ENCODE measurements around the gene SPATA22. TPM values are rescaled to one million over a fixed set of nuclear protein-coding genes. Genes with fewer than 3 reads are reported as not detected.
A peak's percentile ranks its signal among the peaks of the same experiment; 100 is the strongest.
"Not testable (repeated sequence)": the region's sequence is repeated elsewhere in the genome, so short reads cannot be mapped to it uniquely, and the experiment has no call there.

The SPATA22 gene
- under 1 TPM; 0.39 to 0.82 (median 0.51) TPM for polyA plus RNA-seq (ENCODE audit: insufficient read length in 4 of 4)

GRCh38 chr17:3471599-3471998, at the start of gene SPATA22:
Gene SPATA22 (minus strand): TSS chr17:3471819. CDS start chr17:3469325, 2,494 bp downstream.
- DNase-seq (ENCODE audit: low read depth in 4 of 4, low spot score in 3 of 4): no peak

GRCh38 chr17:3519472-3519871, 47.9 kb upstream of the SPATA22 start:
- DNase-seq (ENCODE audit: low read depth in 4 of 4, low spot score in 3 of 4): not testable (repeated sequence)

- DNase-seq (ENCODE audit: low read depth in 4 of 4, low spot score in 3 of 4): no peak
Measured at GRCh38 chr17:3514873-3515272, 43.3 kb upstream of the SPATA22 start.

GRCh38 chr17:3514167-3514566, 42.5 kb upstream of the SPATA22 start:
- DNase-seq (ENCODE audit: low read depth in 4 of 4, low spot score in 3 of 4): not testable (repeated sequence)

GRCh38 chr17:3513305-3514035, 41.9 kb upstream of the SPATA22 start:
- DNase-seq (ENCODE audit: low read depth in 4 of 4, low spot score in 3 of 4): no peak

- no peak for DNase-seq (ENCODE audit: low read depth in 4 of 4, low spot score in 3 of 4)
Measured at GRCh38 chr17:3512505-3513171, 41.0 kb upstream of the SPATA22 start.

- no peak for DNase-seq (ENCODE audit: low read depth in 4 of 4, low spot score in 3 of 4)
Measured at GRCh38 chr17:3511852-3512504, 40.4 kb upstream of the SPATA22 start.

GRCh38 chr17:3510090-3510489, 38.5 kb upstream of the SPATA22 start:
- DNase-seq (ENCODE audit: low read depth in 4 of 4, low spot score in 3 of 4): no peak

GRCh38 chr17:3507869-3508268, 36.2 kb upstream of the SPATA22 start:
- no peak for DNase-seq (ENCODE audit: low read depth in 4 of 4, low spot score in 3 of 4)

GRCh38 chr17:3507071-3507470, 35.5 kb upstream of the SPATA22 start:
- no peak for DNase-seq (ENCODE audit: low read depth in 4 of 4, low spot score in 3 of 4)

GRCh38 chr17:3506054-3506453, 34.4 kb upstream of the SPATA22 start:
- no peak for DNase-seq (ENCODE audit: low read depth in 4 of 4, low spot score in 3 of 4)

GRCh38 chr17:3505008-3505407, 33.4 kb upstream of the SPATA22 start:
- no peak for DNase-seq (ENCODE audit: low read depth in 4 of 4, low spot score in 3 of 4)

- DNase-seq (ENCODE audit: low read depth in 4 of 4, low spot score in 3 of 4): no peak
Measured at GRCh38 chr17:3503285-3503684, 31.7 kb upstream of the SPATA22 start.

GRCh38 chr17:3502466-3502865, 30.8 kb upstream of the SPATA22 start:
- DNase-seq (ENCODE audit: low read depth in 4 of 4, low spot score in 3 of 4): no peak

- no peak for DNase-seq (ENCODE audit: low read depth in 4 of 4, low spot score in 3 of 4)
Measured at GRCh38 chr17:3501344-3501743, 29.7 kb upstream of the SPATA22 start.

GRCh38 chr17:3497101-3497500, 25.5 kb upstream of the SPATA22 start:
- no peak for DNase-seq (ENCODE audit: low read depth in 4 of 4, low spot score in 3 of 4)

- no peak for DNase-seq (ENCODE audit: low read depth in 4 of 4, low spot score in 3 of 4)
Measured at GRCh38 chr17:3485481-3486068, 14.0 kb upstream of the SPATA22 start.

- DNase-seq (ENCODE audit: low read depth in 4 of 4, low spot score in 3 of 4): no peak
Measured at GRCh38 chr17:3482852-3483251, 11.2 kb upstream of the SPATA22 start.

GRCh38 chr17:3479988-3480387, 8.4 kb upstream of the SPATA22 start:
- DNase-seq (ENCODE audit: low read depth in 4 of 4, low spot score in 3 of 4): no peak

- peak in 1 of 4 donors; percentile 24 for DNase-seq (ENCODE audit: low read depth in 4 of 4, low spot score in 3 of 4)
Measured at GRCh38 chr17:3475812-3476610, 4.4 kb upstream of the SPATA22 start, which contains the start of gene ASPA. Gene ASPA (plus strand): TSS chr17:3475997. CDS start chr17:3476160, 163 bp downstream.

All from left renal pelvis (tissue), 4 donors.